NCI-H524 (cell line): ENCODE results near the gene CLCA1.

Experiments used
- DNase-seq, 2 experiments: peaks; one replicate each; lab custom pipeline; 2025; lab: John Stamatoyannopoulos, UW

CLCA1 gene

DNA sequence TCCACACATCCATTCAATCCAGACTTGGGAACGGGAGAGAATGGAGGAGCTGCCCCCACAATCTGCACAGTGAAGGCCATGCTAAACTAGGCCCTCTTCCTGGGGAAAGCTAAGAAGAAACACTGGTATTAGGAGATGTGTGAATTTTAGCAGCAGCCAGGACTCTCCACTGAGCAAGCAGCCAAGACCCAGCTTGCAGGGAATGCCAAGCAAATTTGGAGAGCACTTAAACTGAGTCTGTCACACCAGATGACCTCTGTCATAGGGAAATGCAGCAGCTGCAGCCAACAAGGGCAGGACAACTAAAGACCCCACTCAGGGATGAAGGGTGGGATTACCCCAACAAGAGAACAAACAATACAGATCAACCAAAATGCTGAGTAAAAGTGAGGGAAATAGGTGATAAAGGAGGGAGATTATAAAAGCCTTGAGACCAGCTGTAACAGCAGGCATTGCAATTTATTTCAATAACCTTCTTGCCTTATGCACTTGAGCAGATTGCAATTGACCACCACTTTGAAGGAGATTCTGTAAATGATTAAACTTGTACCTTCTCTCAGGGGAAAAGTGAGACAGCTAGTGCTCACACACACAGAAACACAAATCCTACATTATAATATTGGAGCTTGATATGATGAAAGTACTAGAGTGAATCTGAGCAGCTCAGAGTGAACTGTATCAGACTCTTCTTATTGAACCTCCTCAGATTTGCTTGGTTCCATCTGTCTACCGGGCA is 2.5 kb upstream of the CLCA1 start:
- DNase-seq: peak in 1 of 2 experiments; percentile 50

DNA sequence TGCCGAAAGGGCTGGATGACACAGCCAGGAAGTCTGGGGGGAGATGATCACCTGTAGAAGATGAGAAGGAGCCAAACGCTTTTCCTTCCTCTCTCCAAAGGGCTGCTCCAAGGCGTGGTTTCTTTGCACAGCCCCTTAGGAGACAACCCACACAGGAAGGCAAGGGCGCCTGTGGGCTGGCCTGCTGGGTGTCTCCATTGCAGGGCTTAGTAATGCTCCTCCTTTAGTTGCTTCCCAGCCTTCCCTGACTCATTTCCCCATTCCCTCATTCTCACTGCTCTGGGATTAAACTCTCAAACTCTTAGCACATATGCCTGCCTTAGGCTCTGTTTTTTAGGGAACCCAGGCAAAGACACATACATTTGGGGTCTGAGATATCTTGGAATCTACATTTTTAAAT is 1.7 kb upstream of the CLCA1 start:
- no peak for DNase-seq

DNA sequence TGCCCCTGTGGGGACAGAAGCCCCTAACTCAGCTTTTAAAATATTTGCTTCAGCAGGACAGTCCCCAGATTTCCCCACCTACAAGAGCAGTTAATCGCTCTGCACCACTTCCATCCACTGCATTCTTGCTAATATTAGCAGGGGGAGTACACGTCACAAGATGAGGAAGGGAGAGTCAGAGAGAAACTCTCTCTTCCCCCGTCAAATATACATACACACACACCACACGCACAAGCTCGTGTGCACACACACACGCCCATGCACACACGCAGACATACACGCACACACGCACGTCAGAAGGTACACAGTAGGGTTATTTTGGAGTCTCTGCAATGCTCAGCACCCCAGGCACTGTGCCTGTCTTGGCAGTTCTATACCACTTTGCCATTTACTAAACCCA is 2.1 kb downstream of the CLCA1 start:
- no peak for DNase-seq

GRCh38 chr1:86471291-86471690 is 2.6 kb downstream of the CLCA1 start:
- no peak for DNase-seq

DNA sequence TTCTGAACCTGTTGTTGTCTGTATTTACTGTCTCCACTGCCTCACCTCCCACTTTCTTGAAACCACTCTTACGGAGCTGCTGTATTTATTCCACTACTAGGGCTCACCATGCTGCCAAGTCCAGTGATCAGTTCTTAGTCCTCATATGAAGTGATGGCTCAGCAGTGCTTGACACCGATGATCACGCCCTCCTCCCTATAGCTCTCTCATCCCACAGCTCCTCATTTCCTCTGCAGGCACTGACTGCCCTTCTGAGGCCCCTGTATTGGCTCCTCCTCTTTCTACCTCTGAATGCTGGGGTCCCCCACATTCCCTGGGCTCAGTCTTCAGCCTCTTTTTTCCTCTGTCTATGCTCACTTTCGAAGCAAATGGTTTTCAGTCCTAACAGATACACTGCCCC is 3.4 kb downstream of the CLCA1 start:
- DNase-seq: no peak

GRCh38 chr1:86472767-86473166 is 4.0 kb downstream of the CLCA1 start:
- DNase-seq: no peak

GRCh38 chr1:86477256-86477655 is 8.5 kb downstream of the CLCA1 start:
- no peak for DNase-seq

- no peak for DNase-seq
Observed at GRCh38 chr1:86477682-86478081, 9.0 kb downstream of the CLCA1 start.

DNA sequence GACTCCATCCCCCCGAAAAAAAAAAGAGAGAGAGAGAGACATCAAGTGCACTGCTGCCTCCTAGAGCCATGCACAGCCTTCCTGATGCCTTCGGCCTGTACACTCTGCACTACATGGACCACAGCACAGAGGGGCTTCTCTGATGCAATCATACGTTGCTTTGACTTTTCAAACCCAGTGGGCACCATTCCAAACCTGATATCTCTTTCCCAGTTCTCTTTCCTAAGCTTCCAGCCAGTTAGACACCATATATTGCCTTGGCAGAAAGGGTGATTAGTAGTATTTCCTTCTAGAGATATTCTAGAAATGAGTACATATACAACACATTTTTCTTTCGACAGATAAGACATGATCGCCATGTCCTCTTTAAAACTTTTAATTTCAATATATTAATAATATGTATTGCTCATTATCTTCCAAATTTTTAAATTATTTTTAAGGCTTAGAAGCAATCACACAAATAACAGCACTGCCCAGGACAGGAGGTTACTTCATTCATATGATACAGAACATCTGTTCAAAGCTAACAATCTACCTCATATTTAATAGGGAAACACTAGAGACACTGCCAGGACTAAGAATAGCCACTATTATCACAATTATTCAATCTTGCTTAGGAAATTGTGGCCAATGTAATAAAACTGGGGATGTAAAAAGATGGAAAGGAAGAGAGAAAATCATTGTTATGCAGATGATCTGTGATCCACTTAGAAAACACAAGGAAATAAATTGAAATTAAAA is 9.9 kb downstream of the CLCA1 start:
- DNase-seq: no peak

GRCh38 chr1:86481966-86482365 is 13.2 kb downstream of the CLCA1 start:
- no peak for DNase-seq

DNA sequence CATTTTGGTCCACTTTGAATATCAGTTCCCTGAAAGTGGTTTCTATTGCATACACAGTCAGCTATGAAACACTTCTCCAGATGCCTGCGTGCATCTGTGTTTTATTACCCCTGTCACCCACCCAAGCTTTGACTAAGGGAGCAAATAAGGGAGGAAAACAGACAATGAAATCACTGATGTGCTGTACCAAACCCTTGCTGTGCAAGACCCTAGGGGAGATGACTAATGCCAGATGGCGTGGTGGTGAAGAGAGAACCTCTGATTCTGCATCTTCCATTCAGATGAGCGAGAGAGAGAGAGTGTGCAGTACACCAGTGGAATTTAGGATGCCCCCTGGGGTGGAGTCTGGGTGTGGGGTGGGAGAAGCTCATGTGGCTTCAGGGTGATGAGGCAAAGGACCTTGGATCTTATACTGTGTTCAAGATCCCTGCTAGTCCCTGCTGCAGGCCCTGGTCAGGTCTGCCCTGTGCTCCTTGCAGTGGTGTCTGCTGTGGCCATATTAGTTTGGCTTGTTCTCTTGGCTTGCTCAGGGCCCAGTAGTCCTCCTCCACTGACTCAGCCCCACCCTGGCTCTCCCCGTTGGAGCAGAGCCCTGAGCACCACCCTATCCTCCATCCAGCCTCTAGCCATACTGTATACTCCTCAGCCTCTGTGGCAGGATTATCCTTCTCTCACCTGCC is 18.5 kb downstream of the CLCA1 start:
- no peak for DNase-seq

GRCh38 chr1:86487811-86488141 is 19.0 kb downstream of the CLCA1 start:
- DNase-seq: no peak

DNA sequence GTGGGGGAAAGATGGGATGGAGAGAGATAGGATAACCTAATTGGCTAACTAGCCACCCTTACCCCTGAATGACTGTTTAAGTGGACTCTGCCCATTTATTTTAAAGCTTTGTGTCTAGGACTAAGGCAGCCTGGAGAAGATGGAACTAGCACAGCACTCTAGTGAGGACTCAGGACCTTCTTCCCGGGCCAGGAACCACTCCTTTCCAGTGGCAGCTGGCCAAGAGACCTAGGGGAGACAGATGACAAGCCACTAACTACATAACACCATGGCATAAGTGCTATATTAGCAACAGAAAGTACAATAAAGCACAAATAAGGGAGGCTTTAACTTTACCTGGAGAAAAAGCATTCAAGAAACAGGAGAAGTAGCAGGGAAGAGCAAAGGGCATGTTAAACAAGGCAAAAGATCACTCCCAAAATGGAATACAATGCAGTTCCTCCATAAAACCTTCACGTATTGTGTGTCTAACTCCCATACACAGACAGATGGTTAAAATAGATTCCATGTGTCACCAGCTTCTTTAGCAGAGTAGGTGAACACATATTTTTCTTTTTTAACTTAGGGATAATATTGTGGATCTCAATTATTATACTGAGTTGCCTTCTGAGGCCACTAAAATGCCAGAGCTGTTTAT is 20.6 kb downstream of the CLCA1 start:
- peak in 1 of 2 experiments; percentile 30 for DNase-seq

GRCh38 chr1:86491171-86491950 is 22.6 kb downstream of the CLCA1 start:
- no peak for DNase-seq

GRCh38 chr1:86498281-86498680 is 29.6 kb downstream of the CLCA1 start:
- no peak for DNase-seq

- peak in 1 of 2 experiments; percentile 62 for DNase-seq
Observed at GRCh38 chr1:86499987-86500593, 31.4 kb downstream of the CLCA1 start.

- DNase-seq: no peak
Observed at GRCh38 chr1:86500714-86501113, 32.0 kb downstream of the CLCA1 start.

- DNase-seq: peak in 1 of 2 experiments; percentile 57
Observed at GRCh38 chr1:86502125-86502646, 33.5 kb downstream of the CLCA1 start.

DNA sequence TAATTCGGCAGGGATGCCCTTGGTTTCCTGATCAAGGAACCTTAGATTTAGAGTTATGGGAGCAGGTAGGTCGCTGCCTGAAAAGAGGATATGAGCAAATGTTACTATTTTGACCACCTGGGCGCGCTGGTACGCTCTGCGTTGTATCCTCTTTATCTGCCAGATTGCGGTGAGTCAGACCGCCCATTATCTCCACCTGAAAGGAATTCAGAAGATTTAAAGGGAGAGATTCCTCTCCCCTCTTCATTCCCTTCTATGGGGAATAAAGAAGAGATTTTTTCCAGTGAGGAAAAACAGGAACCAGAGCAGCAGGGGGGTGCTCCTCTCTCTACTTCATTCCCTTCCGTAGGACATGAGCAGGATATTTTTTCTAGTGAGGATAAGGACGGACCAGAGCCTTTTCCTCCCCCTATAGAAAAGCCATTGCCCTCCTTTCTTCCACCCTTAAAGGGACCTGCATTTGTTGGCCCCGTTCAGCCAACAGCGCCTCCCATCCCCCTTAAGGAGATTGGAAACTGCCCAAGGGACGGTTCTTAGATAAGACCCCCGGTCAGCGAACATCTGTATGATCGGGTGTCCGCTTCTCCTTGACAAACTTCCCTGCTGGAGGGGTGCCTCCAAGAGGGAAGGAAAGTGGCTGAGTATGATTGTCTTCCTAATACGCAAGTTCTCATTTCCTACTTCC is 34.1 kb downstream of the CLCA1 start:
- DNase-seq: peak; percentile 21 to 75

DNA sequence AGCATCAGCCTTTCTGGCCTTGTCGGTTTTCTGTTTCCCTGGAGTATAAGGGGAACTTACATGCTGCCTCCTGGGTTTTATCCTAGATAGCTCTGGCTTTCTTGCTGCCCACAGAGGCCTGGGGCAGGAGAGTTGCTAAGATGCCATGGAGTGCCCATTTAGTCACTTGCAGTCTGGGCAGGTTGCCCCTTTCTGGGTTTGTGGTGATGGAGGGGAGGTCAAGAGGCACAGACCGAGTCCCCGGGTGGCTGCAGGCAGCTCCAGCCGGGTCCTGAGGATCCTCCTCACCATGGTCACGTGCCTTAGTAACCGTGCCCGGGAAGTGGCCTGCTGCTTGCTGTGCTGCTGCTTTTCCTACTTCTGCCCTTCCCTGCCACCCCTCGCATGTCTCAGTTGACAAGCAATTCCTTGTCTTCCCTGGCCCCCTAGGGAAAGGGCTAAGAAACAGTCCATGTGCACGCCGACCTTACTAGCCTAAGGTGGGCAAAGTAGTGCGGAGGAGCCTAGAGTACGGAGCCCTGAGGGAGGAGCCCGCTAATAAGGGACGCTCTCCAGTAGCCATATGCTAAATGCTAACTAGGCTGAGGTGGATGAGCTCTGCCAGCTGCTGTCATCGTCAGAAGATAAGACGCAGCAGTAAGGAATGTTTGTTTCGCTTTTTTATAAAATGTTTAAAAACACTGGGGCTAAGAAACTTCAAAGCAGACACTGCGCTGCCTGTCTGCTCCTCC is 34.8 kb downstream of the CLCA1 start:
- peak; percentile 69 to 80 for DNase-seq
